Measurements from ENCODE around the gene STRN4.

STRN4 gene

DNA sequence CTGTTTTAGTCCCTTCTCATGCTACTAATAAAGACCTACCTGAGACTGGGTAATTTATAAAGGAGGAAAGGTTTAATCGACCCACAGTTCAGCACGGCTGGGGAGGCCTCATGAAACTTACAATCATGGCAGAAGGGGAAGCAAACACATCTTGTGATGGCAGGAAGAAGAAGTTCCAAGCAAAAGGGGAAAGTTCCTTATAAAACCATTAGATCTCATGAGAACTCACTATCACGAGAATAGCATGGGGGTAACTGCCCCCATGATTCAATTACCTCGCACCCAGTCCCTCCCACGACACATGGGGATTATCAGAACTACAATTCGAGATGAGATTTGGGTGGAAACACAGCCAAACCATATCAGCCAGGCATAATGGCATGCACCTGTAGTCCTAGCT is 13.0 kb upstream of the STRN4 start:
- no peak for DNase-seq (ENCODE audit: insufficient read length, low spot score)
- FAIRE-seq: no peak
- no peak for TF ChIP-seq POLR2A (IDR thresholded peaks at IDR 0.05; ENCODE audit: low read depth, low read length)
- TF ChIP-seq SPI1 (IDR thresholded peaks at IDR 0.05; ENCODE audit: low read depth, low read length): no peak
- no peak for TF ChIP-seq POU2F2 (IDR thresholded peaks at IDR 0.05; ENCODE audit: low read depth, low read length)
- no peak for TF ChIP-seq POLR2AphosphoS5 (IDR thresholded peaks at IDR 0.05; ENCODE audit: low read depth, low read length)
- TF ChIP-seq PAX5 (IDR thresholded peaks at IDR 0.05; ENCODE audit: insufficient read depth, low read length, severe bottlenecking): no peak
- TF ChIP-seq TAF1 (IDR thresholded peaks at IDR 0.05; ENCODE audit: low read depth, low read length): no peak

DNA sequence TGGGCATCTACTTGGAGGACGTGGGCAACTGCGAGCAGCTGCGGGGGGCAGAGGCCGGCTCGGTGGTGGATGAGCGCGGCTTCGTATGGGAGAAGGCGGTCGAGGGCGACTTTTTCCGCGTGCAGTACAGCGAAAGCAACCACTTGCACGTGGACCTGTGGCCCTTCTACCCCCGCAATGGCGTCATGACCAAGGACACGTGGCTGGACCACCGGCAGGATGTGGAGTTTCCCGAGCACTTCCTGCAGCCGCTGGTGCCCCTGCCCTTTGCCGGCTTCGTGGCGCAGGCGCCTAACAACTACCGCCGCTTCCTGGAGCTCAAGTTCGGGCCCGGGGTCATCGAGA is 10.3 kb upstream of the STRN4 start:
- TF ChIP-seq PAX5 (IDR thresholded peaks at IDR 0.05; ENCODE audit: insufficient read depth, low read length, severe bottlenecking): no peak
- no peak for TF ChIP-seq POU2F2 (IDR thresholded peaks at IDR 0.05; ENCODE audit: low read depth, low read length)
- no peak for TF ChIP-seq SPI1 (IDR thresholded peaks at IDR 0.05; ENCODE audit: low read depth, low read length)
- DNase-seq (ENCODE audit: insufficient read length, low spot score) (no peak), FAIRE-seq (no peak)

DNA sequence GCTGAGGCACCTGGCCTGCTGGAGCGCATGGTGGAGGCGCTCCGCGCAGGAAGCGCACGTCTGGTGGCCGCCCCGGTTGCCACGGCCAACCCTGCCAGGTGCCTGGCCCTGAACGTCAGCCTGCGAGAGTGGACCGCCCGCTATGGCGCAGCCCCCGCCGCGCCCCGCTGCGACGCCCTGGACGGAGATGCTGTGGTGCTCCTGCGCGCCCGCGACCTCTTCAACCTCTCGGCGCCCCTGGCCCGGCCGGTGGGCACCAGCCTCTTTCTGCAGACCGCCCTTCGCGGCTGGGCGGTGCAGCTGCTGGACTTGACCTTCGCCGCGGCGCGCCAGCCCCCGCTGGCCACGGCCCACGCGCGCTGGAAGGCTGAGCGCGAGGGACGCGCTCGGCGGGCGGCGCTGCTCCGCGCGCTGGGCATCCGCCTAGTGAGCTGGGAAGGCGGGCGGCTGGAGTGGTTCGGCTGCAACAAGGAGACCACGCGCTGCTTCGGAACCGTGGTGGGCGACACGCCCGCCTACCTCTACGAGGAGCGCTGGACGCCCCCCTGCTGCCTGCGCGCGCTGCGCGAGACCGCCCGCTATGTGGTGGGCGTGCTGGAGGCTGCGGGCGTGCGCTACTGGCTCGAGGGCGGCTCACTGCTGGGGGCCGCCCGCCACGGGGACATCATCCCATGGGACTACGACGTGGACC is 9.7 kb upstream of the STRN4 start:
- DNase-seq (ENCODE audit: insufficient read length, low spot score) (no peak), FAIRE-seq (no peak)
- TF ChIP-seq POLR2AphosphoS5 (IDR thresholded peaks at IDR 0.05; ENCODE audit: low read depth, low read length) (no peak), PAX5 (IDR thresholded peaks at IDR 0.05; ENCODE audit: insufficient read depth, low read length, severe bottlenecking) (no peak), POLR2A (IDR thresholded peaks at IDR 0.05; ENCODE audit: low read depth, low read length) (no peak), SPI1 (IDR thresholded peaks at IDR 0.05; ENCODE audit: low read depth, low read length) (no peak), TAF1 (IDR thresholded peaks at IDR 0.05; ENCODE audit: low read depth, low read length) (no peak), POU2F2 (IDR thresholded peaks at IDR 0.05; ENCODE audit: low read depth, low read length) (no peak)

DNA sequence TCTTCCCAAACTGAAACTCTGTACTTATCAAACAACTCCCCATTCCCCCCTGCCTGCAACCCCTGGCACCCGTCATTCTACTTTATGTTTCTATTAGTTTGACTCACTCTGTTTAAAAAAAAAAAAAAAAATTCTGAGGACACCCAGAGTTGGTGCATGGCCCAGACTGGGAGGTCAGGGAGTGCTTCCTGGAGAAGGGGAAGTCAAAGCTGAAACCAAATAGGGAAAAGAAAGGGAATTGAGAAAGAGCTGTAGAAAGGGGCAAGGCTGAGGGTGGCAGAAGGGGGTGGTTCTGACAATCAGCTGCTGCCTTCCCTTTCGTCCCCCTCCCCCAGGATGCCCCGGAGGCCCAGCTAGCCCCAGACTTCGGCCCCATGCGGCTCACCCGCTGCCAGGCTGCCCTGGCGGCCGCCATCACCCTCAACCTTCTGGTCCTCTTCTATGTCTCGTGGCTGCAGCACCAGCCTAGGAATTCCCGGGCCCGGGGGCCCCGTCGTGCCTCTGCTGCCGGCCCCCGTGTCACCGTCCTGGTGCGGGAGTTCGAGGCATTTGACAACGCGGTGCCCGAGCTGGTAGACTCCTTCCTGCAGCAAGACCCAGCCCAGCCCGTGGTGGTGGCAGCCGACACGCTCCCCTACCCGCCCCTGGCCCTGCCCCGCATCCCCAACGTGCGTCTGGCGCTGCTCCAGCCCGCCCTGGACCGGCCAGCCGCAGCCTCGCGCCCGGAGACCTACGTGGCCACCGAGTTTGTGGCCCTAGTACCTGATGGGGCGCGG is 9.0 kb upstream of the STRN4 start:
- FAIRE-seq (no peak), DNase-seq (ENCODE audit: insufficient read length, low spot score) (no peak)
- TF ChIP-seq POLR2AphosphoS5 (IDR thresholded peaks at IDR 0.05; ENCODE audit: low read depth, low read length) (no peak), POLR2A (IDR thresholded peaks at IDR 0.05; ENCODE audit: low read depth, low read length) (no peak), TAF1 (IDR thresholded peaks at IDR 0.05; ENCODE audit: low read depth, low read length) (no peak), SPI1 (IDR thresholded peaks at IDR 0.05; ENCODE audit: low read depth, low read length) (no peak), PAX5 (IDR thresholded peaks at IDR 0.05; ENCODE audit: insufficient read depth, low read length, severe bottlenecking) (no peak), POU2F2 (IDR thresholded peaks at IDR 0.05; ENCODE audit: low read depth, low read length) (no peak)

DNA sequence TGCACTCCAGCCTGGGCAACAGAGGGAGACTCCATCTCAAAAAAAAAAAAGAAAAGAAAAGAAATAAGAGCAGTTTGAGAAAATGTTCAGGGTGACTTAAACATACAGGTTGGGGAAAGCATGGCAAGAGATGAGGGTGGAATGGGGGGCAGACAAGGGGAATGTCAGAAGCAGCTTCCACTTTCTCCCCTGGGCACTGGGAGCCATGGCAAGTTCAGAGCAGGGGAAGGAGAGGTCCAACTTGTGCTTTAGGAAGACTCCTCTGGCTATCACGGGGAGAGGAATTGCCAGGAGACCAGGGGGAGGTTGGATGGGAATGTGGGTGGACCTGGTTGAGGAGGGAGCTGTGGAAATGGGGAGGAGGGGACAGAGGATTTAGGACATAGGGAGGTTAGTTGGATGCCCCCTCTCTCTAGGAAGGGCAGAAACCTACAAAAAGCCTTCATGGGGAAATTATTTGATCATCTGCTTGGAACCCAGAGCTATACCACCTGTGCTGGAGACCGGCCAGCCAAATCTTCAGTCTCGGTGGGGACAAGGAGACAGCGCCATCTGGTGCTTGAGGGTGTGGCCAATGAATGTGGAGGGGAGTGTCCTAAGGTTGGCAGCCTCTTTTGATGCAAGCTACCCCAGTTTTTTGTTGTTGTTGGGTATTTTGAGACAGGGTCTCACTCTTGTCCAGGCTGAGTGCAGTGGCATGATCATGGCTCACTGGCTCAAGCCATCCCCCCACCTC is 7.3 kb upstream of the STRN4 start:
- FAIRE-seq (peak; percentile 89), DNase-seq (ENCODE audit: insufficient read length, low spot score) (peak; percentile 73)
- TF ChIP-seq POU2F2 (IDR thresholded peaks at IDR 0.05; ENCODE audit: low read depth, low read length) (no peak), POLR2A (IDR thresholded peaks at IDR 0.05; ENCODE audit: low read depth, low read length) (no peak), PAX5 (IDR thresholded peaks at IDR 0.05; ENCODE audit: insufficient read depth, low read length, severe bottlenecking) (no peak), SPI1 (IDR thresholded peaks at IDR 0.05; ENCODE audit: low read depth, low read length) (no peak), POLR2AphosphoS5 (IDR thresholded peaks at IDR 0.05; ENCODE audit: low read depth, low read length) (no peak), TAF1 (IDR thresholded peaks at IDR 0.05; ENCODE audit: low read depth, low read length) (no peak)

DNA sequence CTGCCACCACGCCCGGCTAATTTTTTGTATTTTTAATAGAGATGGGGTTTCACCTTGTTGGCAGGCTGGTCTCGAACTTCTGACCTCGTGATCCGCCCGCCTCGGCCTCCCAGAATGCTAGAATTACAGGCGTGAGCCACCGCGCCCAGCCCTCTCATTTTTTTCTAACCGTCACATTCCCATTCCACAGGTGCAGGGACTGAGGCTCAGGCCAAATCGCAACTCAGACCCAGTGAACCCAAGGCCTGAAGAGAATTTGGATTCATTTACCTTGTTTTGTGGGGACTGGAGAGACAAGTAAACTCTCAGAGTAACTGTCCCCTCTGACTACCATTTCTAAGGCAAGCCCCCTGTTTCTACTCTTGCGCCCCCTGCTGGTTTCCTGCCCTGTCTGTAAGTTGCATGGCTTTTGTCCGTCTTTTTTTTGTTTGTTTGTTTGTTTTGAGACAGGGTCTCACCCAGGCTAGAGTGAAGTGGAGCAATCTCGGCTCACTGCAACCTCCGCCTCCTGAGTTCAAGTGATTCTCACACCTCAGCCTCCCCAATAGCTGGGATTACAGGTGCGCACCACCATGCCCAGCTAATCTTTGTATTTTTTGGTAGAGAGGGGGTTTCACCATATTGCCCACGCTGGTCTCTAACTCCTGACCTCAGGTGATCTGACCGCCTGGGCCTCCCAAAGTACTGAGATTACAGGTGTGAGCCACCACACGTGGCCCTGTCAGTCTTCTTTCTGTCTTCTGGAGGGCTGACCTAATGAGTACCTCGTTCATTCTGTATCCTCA is 2.3 kb upstream of the STRN4 start:
- FAIRE-seq (no peak), DNase-seq (ENCODE audit: insufficient read length, low spot score) (no peak)
- TF ChIP-seq PAX5 (IDR thresholded peaks at IDR 0.05; ENCODE audit: insufficient read depth, low read length, severe bottlenecking) (no peak), POLR2AphosphoS5 (IDR thresholded peaks at IDR 0.05; ENCODE audit: low read depth, low read length) (no peak), POU2F2 (IDR thresholded peaks at IDR 0.05; ENCODE audit: low read depth, low read length) (no peak), SPI1 (IDR thresholded peaks at IDR 0.05; ENCODE audit: low read depth, low read length) (no peak), TAF1 (IDR thresholded peaks at IDR 0.05; ENCODE audit: low read depth, low read length) (no peak), POLR2A (IDR thresholded peaks at IDR 0.05; ENCODE audit: low read depth, low read length) (no peak)

DNA sequence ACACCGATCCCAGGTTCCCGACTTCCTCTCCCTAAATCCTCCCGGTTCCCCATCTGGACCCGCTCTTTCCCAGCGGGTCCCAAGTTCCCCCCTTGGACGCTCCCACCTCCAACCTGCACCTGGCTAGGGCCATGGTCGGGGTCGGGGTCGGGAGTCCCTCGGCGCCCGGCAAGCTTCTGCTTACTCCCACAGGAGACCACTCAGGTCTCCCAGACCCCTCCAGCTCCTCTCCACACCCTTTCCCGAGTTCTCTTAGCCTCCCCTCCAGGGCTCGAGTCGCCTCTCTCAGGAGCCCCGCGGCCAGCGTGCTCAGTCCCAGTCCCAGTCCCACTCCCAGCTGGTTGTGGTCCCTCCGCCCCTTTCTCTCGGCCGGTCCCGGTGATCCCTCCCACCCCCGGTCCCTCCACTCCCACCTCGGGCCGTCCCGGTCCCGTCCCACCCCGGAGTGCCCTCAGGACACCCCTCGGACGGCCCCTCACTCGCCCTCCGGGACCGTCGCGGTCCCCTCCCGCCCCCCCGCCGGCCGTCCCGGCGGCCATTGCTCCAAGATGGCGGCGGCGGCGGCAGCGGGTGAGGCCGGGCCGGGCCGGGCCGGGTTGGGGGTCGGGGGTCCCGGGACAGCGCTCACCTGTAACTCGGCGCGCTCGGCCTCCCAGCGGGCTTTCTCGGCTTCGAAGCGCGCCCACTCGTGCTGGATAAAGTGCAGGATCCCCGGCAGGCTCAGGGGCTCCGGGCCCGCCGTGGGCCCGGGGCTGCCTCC is 549 bp downstream of the STRN4 start, which contains the start of gene FKRP:
Gene FKRP, plus strand, starts transcription at position 537 of the 760 bp plus-strand sequence. CDS start 9,394 bp downstream, outside the sequence.
- FAIRE-seq (no peak), DNase-seq (ENCODE audit: insufficient read length, low spot score) (peak; percentile 66)

DNA sequence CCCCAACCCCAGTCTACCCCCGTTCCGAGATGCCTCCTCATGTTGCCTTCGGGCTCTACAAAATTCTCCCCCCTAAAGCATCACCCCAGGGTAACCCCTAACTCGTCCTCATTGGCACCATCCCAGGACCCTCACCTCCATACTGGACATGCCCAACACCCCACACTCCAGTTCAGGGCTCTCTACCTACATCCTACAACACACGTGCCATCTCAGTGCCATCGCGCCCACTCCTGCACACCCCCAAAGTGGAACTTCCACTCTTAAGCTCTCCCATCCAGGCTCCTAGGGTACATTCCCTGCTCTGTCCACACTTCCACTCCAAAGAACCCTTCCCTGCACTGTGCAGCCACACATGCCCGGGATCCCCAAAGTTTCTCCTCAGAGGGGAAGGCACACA is 1.2 kb downstream of the STRN4 start:
- peak; percentile 16 for FAIRE-seq
- DNase-seq (ENCODE audit: insufficient read length, low spot score): no peak
- TF ChIP-seq POLR2AphosphoS5 (IDR thresholded peaks at IDR 0.05; ENCODE audit: low read depth, low read length) (no peak), SPI1 (IDR thresholded peaks at IDR 0.05; ENCODE audit: low read depth, low read length) (no peak), PAX5 (IDR thresholded peaks at IDR 0.05; ENCODE audit: insufficient read depth, low read length, severe bottlenecking) (no peak), TAF1 (IDR thresholded peaks at IDR 0.05; ENCODE audit: low read depth, low read length) (no peak), POLR2A (IDR thresholded peaks at IDR 0.05; ENCODE audit: low read depth, low read length) (no peak), POU2F2 (IDR thresholded peaks at IDR 0.05; ENCODE audit: low read depth, low read length) (no peak)

More for the DNA sequence above, 549 bp downstream of the STRN4 start, which contains the start of gene FKRP:
- TF ChIP-seq POLR2A (IDR thresholded peaks at IDR 0.05; ENCODE audit: low read depth, low read length) (no peak), POU2F2 (IDR thresholded peaks at IDR 0.05; ENCODE audit: low read depth, low read length) (no peak)

Data from GM12891 (cell line).